Nephron progenitor cell (in vitro differentiated cells): Measurements from ENCODE around the gene C4orf46.
A peak's percentile ranks its signal among the peaks of the same experiment; 100 is the strongest.

ENCODE experiments used
- DNase-seq: peaks from one replicate; pipeline ENCODE4 v3.0.0; 2021
- H3K27ac Mint-ChIP-seq: 2 replicates; pipeline ENCODE4 v1.8.0; 2021; ENCODE audit warnings: mild to moderate bottlenecking, moderate library complexity, mixed read lengths
- H3K27me3 Mint-ChIP-seq: 2 replicates; pipeline ENCODE4 v1.8.0; 2021; ENCODE audit warnings: mild to moderate bottlenecking, low read depth, mixed read lengths; ENCODE audit not compliant: poor library complexity
- H3K36me3 Mint-ChIP-seq: 2 replicates; pipeline ENCODE4 v1.8.0; 2021; ENCODE audit warnings: low read depth, mixed read lengths
- H3K4me1 Mint-ChIP-seq: 2 replicates; pipeline ENCODE4 v1.8.0; 2021; ENCODE audit warnings: mixed read lengths
- H3K4me3 Mint-ChIP-seq: 2 replicates; pipeline ENCODE4 v1.8.0; 2021; ENCODE audit warnings: mild to moderate bottlenecking, moderate library complexity, mixed read lengths
- H3K9me3 Mint-ChIP-seq: 2 replicates; pipeline ENCODE4 v1.8.0; 2021; ENCODE audit warnings: mild to moderate bottlenecking, moderate library complexity, mixed read lengths
- TF ChIP-seq, protein P1 (sequence below): fragments of 200-600 bp; sonication (generic); IDR thresholded peaks from 2 replicates; pipeline ENCODE4 v1.5.0; 2021; ENCODE audit warnings: antibody characterized with exemption

C4orf46 gene

DNA sequence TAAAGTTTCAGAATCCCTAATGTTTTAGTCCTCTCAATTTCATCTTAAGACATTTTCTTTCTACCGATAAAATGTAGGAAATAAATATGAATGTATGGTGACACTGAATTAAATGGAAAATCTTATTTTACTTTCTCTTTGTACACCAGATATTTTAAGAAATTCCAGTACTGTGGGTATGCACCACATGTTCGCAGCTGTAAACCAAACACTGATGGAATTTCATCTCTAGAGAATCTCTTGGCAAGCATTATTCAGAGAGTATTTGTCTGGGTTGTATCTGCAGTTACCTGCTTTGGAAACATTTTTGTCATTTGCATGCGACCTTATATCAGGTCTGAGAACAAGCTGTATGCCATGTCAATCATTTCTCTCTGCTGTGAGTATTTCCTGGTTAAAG is 26.9 kb downstream of the C4orf46 start:
- Mint-ChIP-seq H3K9me3 (peaks cover 3% of the 10 kb centered on the region), H3K36me3 (no peaks in the 10 kb centered on the region), H3K27ac (no peak overlapping the region), H3K27me3 (no peaks in the 10 kb centered on the region), H3K4me1 (no peaks in the 10 kb centered on the region), H3K4me3 (no peak overlapping the region)
- DNase-seq = no peak
- TF ChIP-seq, protein P1, sequence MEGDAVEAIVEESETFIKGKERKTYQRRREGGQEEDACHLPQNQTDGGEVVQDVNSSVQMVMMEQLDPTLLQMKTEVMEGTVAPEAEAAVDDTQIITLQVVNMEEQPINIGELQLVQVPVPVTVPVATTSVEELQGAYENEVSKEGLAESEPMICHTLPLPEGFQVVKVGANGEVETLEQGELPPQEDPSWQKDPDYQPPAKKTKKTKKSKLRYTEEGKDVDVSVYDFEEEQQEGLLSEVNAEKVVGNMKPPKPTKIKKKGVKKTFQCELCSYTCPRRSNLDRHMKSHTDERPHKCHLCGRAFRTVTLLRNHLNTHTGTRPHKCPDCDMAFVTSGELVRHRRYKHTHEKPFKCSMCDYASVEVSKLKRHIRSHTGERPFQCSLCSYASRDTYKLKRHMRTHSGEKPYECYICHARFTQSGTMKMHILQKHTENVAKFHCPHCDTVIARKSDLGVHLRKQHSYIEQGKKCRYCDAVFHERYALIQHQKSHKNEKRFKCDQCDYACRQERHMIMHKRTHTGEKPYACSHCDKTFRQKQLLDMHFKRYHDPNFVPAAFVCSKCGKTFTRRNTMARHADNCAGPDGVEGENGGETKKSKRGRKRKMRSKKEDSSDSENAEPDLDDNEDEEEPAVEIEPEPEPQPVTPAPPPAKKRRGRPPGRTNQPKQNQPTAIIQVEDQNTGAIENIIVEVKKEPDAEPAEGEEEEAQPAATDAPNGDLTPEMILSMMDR = no peak

DNA sequence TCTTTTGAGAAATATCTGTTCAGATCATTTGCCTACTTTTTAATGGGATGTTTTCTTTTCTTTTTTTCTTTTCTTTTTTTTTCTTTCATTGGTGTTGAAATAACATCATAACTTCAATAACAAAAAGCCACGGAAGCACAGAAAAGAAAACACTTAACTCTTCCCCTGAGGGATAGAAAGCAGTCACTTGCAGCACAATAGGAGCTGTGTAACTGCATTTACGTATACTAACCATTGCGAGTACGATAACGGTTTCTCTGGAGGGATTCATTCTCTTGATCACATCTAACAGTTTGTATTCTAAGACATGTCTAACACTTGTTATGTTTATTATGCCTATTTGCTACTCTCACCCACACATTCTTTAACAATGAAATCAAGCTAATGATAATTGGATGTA is 27.3 kb downstream of the C4orf46 start:
- no peaks in the 10 kb centered on the region for H3K36me3 Mint-ChIP-seq
- no peaks in the 10 kb centered on the region for H3K4me1 Mint-ChIP-seq
- peaks cover 3% of the 10 kb centered on the region for H3K9me3 Mint-ChIP-seq
- no peak overlapping the region for H3K4me3 Mint-ChIP-seq
- H3K27me3 Mint-ChIP-seq = no peaks in the 10 kb centered on the region
- no peak for DNase-seq
- TF ChIP-seq, protein P1 = no peak
- no peak overlapping the region for H3K27ac Mint-ChIP-seq

DNA sequence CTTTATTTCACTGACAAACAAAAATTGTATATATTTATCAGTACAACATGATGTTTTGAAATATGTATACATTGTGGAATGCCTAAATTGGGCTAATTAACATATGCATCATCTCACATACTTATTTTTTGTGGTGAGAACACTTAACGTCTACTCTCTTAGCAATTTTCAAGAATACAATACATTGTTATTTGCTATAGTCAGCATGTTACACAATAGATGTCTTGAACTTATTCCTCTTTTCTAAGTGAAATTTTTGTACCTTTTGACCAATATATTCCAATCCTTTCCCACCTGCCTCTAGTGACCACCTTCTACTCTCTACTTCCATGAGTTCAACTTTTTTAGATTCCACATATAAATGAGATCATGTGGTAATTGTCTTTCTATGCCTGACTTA is 35.1 kb downstream of the C4orf46 start:
- TF ChIP-seq, protein P1 = no peak
- DNase-seq = no peak
- no peaks in the 10 kb centered on the region for H3K9me3 Mint-ChIP-seq
- H3K36me3 Mint-ChIP-seq = no peaks in the 10 kb centered on the region
- no peak overlapping the region for H3K27ac Mint-ChIP-seq
- no peaks in the 10 kb centered on the region for H3K4me1 Mint-ChIP-seq
- peaks cover 4% of the 10 kb centered on the region for H3K27me3 Mint-ChIP-seq
- H3K4me3 Mint-ChIP-seq = no peak overlapping the region

DNA sequence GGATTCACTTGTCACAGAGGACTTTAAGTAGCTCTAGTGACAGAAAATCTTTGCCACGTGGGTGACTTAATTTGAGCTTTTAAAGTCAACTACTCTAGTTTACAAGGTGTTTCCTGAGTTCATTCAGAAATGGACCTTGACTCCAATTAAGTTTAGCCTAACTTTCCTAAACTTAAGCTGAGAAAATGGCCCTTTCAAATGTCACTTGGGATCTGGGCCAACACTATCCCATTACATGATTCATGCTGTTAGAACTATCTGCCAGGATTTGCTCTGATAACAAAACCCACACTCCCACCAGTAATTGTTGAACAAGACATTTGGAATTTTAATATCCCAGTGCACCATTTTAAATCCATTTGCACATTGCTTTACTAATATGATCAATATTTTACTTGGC is 40.8 kb downstream of the C4orf46 start:
- H3K9me3 Mint-ChIP-seq = no peaks in the 10 kb centered on the region
- no peak for DNase-seq
- peaks cover 7% of the 10 kb centered on the region for H3K27me3 Mint-ChIP-seq
- H3K36me3 Mint-ChIP-seq = no peaks in the 10 kb centered on the region
- H3K4me3 Mint-ChIP-seq = no peak overlapping the region
- H3K4me1 Mint-ChIP-seq = no peaks in the 10 kb centered on the region
- H3K27ac Mint-ChIP-seq = no peak overlapping the region
- TF ChIP-seq, protein P1 = no peak

DNA sequence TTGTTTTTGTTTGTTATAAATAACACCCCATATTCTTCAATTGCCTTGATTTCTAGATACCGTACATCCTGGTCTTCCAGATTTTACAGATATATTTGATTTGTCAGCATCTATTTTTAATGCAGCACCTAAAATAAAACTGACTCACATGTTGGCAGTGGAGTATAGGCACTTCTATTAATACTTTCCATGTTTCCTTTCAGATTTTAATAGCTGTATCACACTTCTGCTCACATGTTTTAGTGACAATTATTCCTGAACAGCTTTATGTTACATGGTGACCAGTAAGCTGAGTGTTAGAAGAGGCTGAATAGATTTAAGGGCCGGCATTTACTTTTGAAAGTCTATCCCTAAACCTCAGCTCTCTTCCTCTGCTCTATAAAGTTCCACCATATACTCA is 46.1 kb downstream of the C4orf46 start:
- no peaks in the 10 kb centered on the region for H3K4me1 Mint-ChIP-seq
- no peak for DNase-seq
- H3K9me3 Mint-ChIP-seq = no peaks in the 10 kb centered on the region
- no peak overlapping the region for H3K27ac Mint-ChIP-seq
- no peaks in the 10 kb centered on the region for H3K27me3 Mint-ChIP-seq
- TF ChIP-seq, protein P1 = no peak
- no peaks in the 10 kb centered on the region for H3K36me3 Mint-ChIP-seq
- H3K4me3 Mint-ChIP-seq = no peak overlapping the region

DNA sequence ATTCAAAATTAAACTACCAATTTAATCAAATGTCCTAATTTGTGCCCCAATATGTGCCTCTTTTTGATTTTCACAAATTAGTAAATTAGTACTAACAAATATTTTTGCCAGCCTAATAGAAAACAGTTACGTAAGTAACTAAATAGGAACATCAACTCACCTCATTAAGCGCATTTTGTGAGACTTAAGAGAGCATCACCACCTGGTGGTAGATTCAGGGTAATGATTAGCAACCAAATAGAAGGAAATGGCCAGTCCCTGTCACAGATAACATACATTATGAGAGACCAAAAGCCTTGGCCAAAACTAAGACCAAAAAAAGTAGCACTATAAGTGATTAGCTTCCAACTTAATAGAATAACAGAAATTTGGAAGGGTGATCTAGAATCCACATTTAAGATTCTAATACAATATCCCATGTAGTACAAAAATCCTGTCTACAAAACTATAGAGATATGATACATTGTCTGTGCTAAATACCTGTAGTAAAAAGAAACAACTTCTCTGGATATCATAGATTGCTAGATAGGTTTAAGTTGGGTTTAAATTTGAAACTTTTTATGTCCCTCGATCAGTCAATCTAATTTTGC is 46.7 kb downstream of the C4orf46 start:
- no peak for DNase-seq
- H3K36me3 Mint-ChIP-seq = no peaks in the 10 kb centered on the region
- H3K27ac Mint-ChIP-seq = no peak overlapping the region
- no peak overlapping the region for H3K4me3 Mint-ChIP-seq
- no peaks in the 10 kb centered on the region for H3K27me3 Mint-ChIP-seq
- no peaks in the 10 kb centered on the region for H3K9me3 Mint-ChIP-seq
- no peaks in the 10 kb centered on the region for H3K4me1 Mint-ChIP-seq
- TF ChIP-seq, protein P1 = peak; percentile 73
